Astrocyte of the hippocampus (primary cell): Measurements from ENCODE around the gene TNIK.
A peak's percentile ranks its signal among the peaks of the same experiment; 100 is the strongest.

Source experiments
- DNase-seq: peaks from one replicate; pipeline ENCODE4 v3.0.0; 2011; ENCODE audit warnings: low read depth, low spot score

The TNIK gene

GRCh38 chr3:171192176-171192854 lies 267.9 kb downstream of the TNIK start:
- peak; percentile 82 for DNase-seq

- DNase-seq = no peak
These were observed 269.5 kb downstream of the TNIK start for GRCh38 chr3:171190668-171191067.

- no peak for DNase-seq
These were observed 270.7 kb downstream of the TNIK start for GRCh38 chr3:171189394-171190080.

- DNase-seq = peak; percentile 57
These were observed 272.4 kb downstream of the TNIK start for GRCh38 chr3:171187706-171188290.

- DNase-seq = no peak
These were observed 273.2 kb downstream of the TNIK start for GRCh38 chr3:171186817-171187500.

GRCh38 chr3:171186383-171186782 lies 273.8 kb downstream of the TNIK start:
- no peak for DNase-seq

GRCh38 chr3:171185959-171186358 lies 274.2 kb downstream of the TNIK start:
- DNase-seq = no peak

GRCh38 chr3:171184372-171184771 lies 275.8 kb downstream of the TNIK start:
- no peak for DNase-seq

GRCh38 chr3:171183042-171183441 lies 277.2 kb downstream of the TNIK start:
- no peak for DNase-seq

GRCh38 chr3:171181907-171182690 lies 278.1 kb downstream of the TNIK start:
- DNase-seq = peak; percentile 61

GRCh38 chr3:171178714-171179113 lies 281.5 kb downstream of the TNIK start:
- DNase-seq = no peak

- no peak for DNase-seq
These were observed 282.7 kb downstream of the TNIK start for GRCh38 chr3:171177553-171177952.

GRCh38 chr3:171177056-171177455 lies 283.1 kb downstream of the TNIK start:
- peak; percentile 51 for DNase-seq

GRCh38 chr3:171176244-171176933 lies 283.8 kb downstream of the TNIK start:
- no peak for DNase-seq

- no peak for DNase-seq
These were observed 284.4 kb downstream of the TNIK start for GRCh38 chr3:171175741-171176234.

- DNase-seq = no peak
These were observed 286.5 kb downstream of the TNIK start for GRCh38 chr3:171173736-171174135.

- DNase-seq = no peak
These were observed 288.1 kb downstream of the TNIK start for GRCh38 chr3:171172070-171172469.

- no peak for DNase-seq
These were observed 290.3 kb downstream of the TNIK start for GRCh38 chr3:171169866-171170265.

GRCh38 chr3:171169443-171169842 lies 290.8 kb downstream of the TNIK start:
- no peak for DNase-seq

- DNase-seq = no peak
These were observed 291.7 kb downstream of the TNIK start for GRCh38 chr3:171168551-171168950.

GRCh38 chr3:171168086-171168485 lies 292.1 kb downstream of the TNIK start:
- peak; percentile 44 for DNase-seq
